ENCODE measurements around the gene AMOTL1.

AMOTL1 gene

GRCh38 chr11:94815705-94816344 is 47.7 kb downstream of the AMOTL1 start:
- no peak for DNase-seq (ENCODE audit: low read depth)
- TF ChIP-seq CTCF (conservative IDR thresholded peaks at IDR 0.05; ENCODE audit: low read depth, low read length), result no peak
- H3K4me3 ChIP-seq (ENCODE audit: low read depth, low read length), result no peak overlapping the region

GRCh38 chr11:94820480-94820879 is 52.3 kb downstream of the AMOTL1 start:
- TF ChIP-seq CTCF (conservative IDR thresholded peaks at IDR 0.05; ENCODE audit: low read depth, low read length), result no peak
- no peak overlapping the region for H3K4me3 ChIP-seq (ENCODE audit: low read depth, low read length)
- no peak for DNase-seq (ENCODE audit: low read depth)

DNA sequence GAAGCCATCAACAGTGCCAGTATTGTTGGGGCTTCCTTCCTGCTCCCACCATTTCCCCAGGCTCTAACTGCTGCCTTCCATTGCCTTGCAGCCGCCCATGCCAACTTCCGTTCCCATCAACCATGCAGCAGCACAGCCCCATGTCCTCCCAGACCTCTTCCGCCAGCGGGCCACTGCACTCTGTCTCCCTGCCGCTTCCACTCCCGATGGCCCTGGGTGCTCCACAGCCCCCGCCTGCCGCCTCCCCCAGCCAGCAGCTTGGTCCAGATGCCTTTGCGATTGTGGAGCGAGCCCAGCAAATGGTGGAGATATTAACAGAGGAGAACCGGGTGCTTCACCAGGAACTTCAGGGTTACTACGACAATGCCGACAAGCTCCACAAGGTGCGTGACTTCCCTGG is 53.3 kb downstream of the AMOTL1 start:
- H3K4me3 ChIP-seq (ENCODE audit: low read depth, low read length), result no peak overlapping the region
- no peak for DNase-seq (ENCODE audit: low read depth)
- TF ChIP-seq CTCF (conservative IDR thresholded peaks at IDR 0.05; ENCODE audit: low read depth, low read length), result no peak

DNA sequence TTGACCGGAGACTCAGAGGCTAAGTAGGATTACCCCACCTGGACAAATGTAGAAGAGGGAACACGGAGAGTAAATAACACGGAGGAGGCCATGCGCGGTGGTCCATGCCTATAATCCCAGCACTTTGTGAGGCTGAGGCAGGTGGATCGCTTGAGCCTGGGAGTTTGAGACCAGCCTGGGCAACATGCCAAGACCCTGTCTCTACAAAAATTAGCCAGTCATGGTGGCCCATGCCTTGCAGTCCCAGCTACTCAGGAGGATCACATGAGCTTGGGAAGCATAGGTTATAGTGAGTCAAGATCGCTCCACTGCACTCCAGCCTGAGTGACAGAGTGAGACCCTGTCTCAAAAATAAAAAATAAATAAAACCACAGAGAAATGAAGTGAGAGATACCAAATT is 53.9 kb downstream of the AMOTL1 start:
- DNase-seq (ENCODE audit: low read depth), result no peak
- no peak for TF ChIP-seq CTCF (conservative IDR thresholded peaks at IDR 0.05; ENCODE audit: low read depth, low read length)

GRCh38 chr11:94823102-94823732 is 55.1 kb downstream of the AMOTL1 start:
- DNase-seq (ENCODE audit: low read depth), result no peak
- no peak overlapping the region for H3K4me3 ChIP-seq (ENCODE audit: low read depth, low read length)
- no peak for TF ChIP-seq CTCF (conservative IDR thresholded peaks at IDR 0.05; ENCODE audit: low read depth, low read length)

More for the DNA sequence above, 53.9 kb downstream of the AMOTL1 start:
- no peak overlapping the region for H3K4me3 ChIP-seq (ENCODE audit: low read depth, low read length)

- DNase-seq (ENCODE audit: low read depth), result no peak
- no peak for TF ChIP-seq CTCF (conservative IDR thresholded peaks at IDR 0.05; ENCODE audit: low read depth, low read length)
- no peak overlapping the region for H3K4me3 ChIP-seq (ENCODE audit: low read depth, low read length)
These were observed 56.9 kb downstream of the AMOTL1 start for GRCh38 chr11:94825031-94825430.

- TF ChIP-seq CTCF (conservative IDR thresholded peaks at IDR 0.05; ENCODE audit: low read depth, low read length), result no peak
- no peak overlapping the region for H3K4me3 ChIP-seq (ENCODE audit: low read depth, low read length)
- no peak for DNase-seq (ENCODE audit: low read depth)
These were observed 57.3 kb downstream of the AMOTL1 start for GRCh38 chr11:94825481-94825880.
